HG02642 (cell line): ENCODE data around the gene WNT11.
A peak's percentile ranks its signal among the peaks of the same experiment; 100 is the strongest.

Source experiments
- ATAC-seq: cut with Tn5 transposase; IDR thresholded peaks from one replicate; pipeline ENCODE4 v1.9.1; 2021; ENCODE audit warnings: mild to moderate bottlenecking; ENCODE audit not compliant: unreplicated experiment, poor library complexity

WNT11 gene

GRCh38 chr11:76184551-76184993 lies 21.7 kb downstream of the WNT11 start:
- ATAC-seq, result no peak

GRCh38 chr11:76181371-76181770 lies 24.9 kb downstream of the WNT11 start:
- ATAC-seq, result no peak

GRCh38 chr11:76179147-76179546 lies 27.2 kb downstream of the WNT11 start:
- no peak for ATAC-seq

GRCh38 chr11:76177250-76177686 lies 29.0 kb downstream of the WNT11 start:
- no peak for ATAC-seq

GRCh38 chr11:76176463-76176862 lies 29.8 kb downstream of the WNT11 start:
- no peak for ATAC-seq

GRCh38 chr11:76175783-76176182 lies 30.5 kb downstream of the WNT11 start:
- no peak for ATAC-seq

- ATAC-seq, result no peak
Observed at GRCh38 chr11:76174330-76174729, 32.0 kb downstream of the WNT11 start.

- no peak for ATAC-seq
Observed at GRCh38 chr11:76173663-76174062, 32.6 kb downstream of the WNT11 start.

- ATAC-seq, result no peak
Observed at GRCh38 chr11:76172583-76172982, 33.7 kb downstream of the WNT11 start.

GRCh38 chr11:76170468-76170867 lies 35.8 kb downstream of the WNT11 start:
- ATAC-seq, result no peak

- peak; percentile 48 for ATAC-seq
Observed at GRCh38 chr11:76169473-76169896, 36.8 kb downstream of the WNT11 start.

GRCh38 chr11:76167590-76167989 lies 38.7 kb downstream of the WNT11 start:
- no peak for ATAC-seq

GRCh38 chr11:76166314-76166713 lies 40.0 kb downstream of the WNT11 start:
- ATAC-seq, result peak; percentile 40

- ATAC-seq, result no peak
Observed at GRCh38 chr11:76164861-76165751, 41.2 kb downstream of the WNT11 start.

- no peak for ATAC-seq
Observed at GRCh38 chr11:76164081-76164480, 42.2 kb downstream of the WNT11 start.

GRCh38 chr11:76163289-76163880 lies 42.9 kb downstream of the WNT11 start:
- ATAC-seq, result no peak

GRCh38 chr11:76162336-76163288 lies 43.7 kb downstream of the WNT11 start:
- no peak for ATAC-seq

- ATAC-seq, result no peak
Observed at GRCh38 chr11:76161261-76161961, 44.9 kb downstream of the WNT11 start.

GRCh38 chr11:76160856-76161255 lies 45.4 kb downstream of the WNT11 start:
- ATAC-seq, result no peak
